HG02884 (cell line): ENCODE data around the gene ADARB2.
"Not testable (repeated sequence)": the region's sequence is repeated elsewhere in the genome, so short reads cannot be mapped to it uniquely, and the experiment has no call there.

Experiments
- ATAC-seq: cut with Tn5 transposase; IDR thresholded peaks from one replicate; pipeline ENCODE4 v1.9.1; 2021; ENCODE audit warnings: mild to moderate bottlenecking, moderate library complexity; ENCODE audit not compliant: unreplicated experiment

The ADARB2 gene

DNA sequence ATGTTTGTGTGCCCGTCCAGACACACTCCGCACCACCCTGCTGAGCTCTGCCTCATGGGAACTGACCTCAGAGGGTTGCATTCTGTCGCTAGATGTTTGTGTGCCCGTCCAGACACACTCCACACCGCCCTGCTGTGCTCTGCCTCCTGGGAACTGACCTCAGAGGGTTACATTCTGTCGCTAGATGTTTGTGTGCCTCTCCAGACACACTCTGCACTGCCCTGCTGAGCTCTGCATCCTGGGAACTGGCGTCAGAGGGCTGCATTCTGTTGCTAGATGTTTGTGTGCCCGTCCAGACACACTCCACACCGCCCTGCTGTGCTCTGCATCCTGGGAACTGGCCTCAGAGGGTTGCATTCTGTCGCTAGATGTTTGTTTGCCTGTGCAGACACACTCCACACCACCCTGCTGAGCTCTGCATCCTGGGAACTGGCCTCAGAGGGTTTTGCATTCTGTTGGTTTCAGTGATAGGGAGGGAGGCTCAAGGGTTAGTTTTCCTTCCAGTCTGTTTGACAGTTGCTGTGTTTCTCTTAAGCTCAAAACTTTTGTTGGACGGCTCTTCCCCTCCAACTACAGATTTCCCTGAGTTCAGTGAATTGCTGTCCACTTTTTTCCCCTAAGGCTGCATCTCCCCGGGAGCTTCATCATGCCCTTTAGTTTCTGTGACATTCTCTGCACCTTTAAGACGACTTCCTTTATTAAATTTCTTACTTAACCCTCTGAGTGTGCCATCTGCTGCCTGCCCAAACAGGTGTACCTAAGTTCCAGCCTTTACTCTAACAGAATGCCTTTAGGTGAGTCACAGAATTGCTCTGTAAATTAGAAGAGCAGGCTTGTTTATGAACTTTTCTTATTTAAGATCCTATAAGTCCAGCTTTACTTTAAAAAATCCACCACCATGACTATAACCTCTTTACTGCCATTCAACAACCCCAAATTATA, 119.7 kb downstream of the ADARB2 start:
- ATAC-seq: not testable (repeated sequence)

GRCh38 chr10:1616701-1617100, 120.6 kb downstream of the ADARB2 start:
- not testable (repeated sequence) for ATAC-seq

DNA sequence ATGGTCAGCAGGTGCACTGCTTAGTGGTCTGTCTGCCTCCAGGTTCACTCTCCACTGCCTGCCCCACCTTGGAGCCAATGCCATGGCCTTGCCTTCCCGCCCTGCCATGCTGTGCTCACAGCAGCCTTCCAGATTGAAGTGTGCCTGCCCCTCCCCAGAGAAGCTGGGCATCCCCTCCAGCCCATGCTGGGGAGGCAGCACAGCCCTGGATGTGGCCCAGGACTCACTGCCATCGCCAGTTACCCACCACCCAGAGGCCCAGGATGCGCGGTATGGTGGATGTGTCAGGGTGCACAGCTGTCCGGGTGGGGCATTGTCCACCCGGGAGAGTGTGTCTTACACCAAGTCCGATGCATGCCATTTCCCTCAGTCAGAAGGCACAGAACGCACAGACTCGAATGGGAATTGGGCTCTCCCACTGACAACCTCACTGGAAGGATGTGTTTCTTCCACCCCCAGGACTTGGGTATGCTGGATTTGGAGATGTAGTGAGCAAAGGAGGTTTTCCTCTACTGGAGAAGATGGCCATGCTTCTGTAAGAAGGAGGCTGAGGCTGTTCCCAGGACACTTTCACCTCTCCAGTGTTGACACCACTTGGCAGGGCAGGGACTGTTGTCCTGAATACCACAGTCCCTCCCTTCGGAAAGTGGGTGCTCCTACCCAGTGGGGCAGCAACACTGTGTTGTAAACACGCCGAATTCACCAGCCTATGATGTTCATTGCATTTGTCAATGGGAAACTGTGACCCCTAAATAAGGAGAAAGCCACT, 122.0 kb downstream of the ADARB2 start:
- ATAC-seq: no peak

DNA sequence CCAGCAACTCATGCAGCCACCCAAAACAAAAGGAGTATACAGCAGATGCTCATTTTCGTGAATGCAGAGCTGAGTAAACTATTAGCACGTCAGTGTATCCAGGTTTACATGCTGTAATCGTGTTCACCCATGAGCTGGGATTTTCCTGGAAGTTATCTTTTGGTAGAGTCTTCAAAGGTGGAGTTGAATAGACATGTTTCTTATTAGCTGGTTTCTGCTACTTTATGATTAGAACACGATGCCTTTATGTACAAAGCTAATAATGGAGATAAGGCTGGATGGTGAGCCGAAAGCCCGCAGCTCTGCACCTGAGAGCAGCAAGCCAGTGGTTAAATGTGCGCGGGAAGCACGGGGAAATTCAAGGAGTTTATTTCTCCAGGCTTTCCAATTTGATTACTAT, 123.8 kb downstream of the ADARB2 start:
- no peak for ATAC-seq

DNA sequence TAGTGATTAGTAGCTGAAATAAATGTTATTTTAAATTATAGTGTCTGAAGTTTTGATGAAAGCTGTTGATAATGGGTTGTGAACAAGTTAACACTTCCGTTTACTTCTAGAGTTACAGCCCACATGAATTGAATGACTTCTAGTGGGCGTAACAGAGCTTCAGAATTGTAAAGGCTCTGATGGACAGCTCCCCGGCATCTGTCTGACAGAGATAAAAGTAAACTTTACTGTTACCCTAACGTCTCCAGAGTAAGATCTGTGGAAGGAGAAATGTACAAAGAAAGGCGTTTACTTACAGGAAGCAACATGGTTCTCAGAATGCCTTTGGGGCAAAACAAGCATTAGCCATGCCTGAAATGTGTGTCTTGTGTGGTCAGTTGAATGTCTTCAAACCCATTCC, 124.4 kb downstream of the ADARB2 start:
- no peak for ATAC-seq

GRCh38 chr10:1611936-1612550, 125.3 kb downstream of the ADARB2 start:
- no peak for ATAC-seq

GRCh38 chr10:1610986-1611770, 126.1 kb downstream of the ADARB2 start:
- ATAC-seq: no peak

DNA sequence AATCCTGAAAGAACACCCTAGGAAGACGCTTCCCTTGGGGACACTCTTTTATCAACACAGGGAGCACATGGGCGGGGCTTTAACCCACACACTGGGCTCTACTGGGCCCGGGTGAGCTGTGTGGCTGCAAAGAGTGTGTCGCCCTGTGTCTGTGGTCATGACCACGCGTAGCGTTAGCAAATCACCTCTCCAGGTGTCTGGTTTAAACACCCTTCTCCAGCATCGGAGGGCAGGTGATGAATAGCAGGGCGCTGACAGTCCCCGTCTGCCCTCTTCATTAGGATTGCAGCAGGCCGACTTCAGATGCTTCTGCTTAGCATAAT, 127.7 kb downstream of the ADARB2 start:
- no peak for ATAC-seq

GRCh38 chr10:1608851-1609647, 128.3 kb downstream of the ADARB2 start:
- no peak for ATAC-seq

- no peak for ATAC-seq
Observed at GRCh38 chr10:1608408-1608807, 128.9 kb downstream of the ADARB2 start.

DNA sequence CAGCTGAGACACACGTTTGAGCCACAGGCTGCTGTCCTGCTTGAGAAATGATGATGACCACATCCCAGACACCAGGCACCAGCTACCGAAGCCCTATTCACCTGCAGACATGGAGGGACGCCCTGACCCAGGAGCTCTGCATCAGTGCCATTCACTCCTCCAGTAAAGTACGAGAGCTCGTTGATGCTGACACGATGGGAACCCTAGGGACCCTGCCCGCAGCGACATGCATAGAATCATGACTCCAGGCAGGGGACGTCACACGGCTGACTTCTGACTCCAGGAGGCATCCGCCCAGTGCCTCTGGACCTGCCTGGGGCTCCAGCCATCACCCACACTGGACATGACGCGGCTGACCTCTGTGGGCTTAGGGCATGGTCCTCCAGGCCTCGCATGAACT, 129.9 kb downstream of the ADARB2 start:
- ATAC-seq: no peak

DNA sequence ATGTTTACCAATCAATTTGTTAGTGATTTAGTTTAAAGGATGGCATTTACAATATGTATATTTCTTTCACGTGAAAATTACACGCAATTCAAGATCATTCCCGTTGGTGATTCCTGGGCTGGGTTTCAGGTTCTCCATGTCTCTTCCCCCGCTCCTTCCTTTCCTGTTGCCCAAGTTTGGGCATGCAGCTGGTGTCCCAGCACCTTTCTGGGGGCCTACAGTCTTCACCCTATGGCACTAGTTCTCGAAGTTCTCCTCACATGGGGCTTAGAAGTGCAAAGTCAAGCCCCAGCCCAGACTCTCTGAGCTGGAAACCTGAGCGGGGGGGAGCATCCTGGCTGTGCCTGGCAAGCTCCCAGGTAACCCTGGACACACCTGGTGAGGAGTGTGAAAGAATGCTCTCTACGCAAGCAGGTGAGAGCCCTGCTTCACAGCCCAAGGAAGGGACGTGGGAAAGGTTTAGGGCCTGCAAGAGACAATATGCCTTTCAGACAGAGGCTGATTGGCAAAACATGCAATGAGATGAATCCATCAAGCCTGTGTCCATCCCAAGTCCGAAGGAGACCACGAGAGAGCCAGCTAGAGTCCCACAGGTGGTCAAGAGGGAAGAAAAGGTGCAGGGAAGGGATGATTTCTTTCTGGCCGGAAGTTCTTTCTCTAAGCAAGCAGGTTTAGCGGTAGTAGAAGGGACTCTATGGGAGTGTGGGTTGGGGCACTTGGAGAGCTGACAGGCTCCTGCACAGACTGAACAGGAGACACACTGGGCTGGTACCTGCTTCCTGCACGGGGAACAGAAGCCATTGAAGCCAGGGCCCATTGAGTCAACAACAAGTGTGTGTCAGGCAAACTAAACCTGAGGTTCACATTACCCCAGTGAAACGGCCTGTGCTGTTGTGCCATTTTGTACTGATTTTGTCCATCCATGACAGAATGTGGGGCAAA, 131.1 kb downstream of the ADARB2 start:
- ATAC-seq: no peak

DNA sequence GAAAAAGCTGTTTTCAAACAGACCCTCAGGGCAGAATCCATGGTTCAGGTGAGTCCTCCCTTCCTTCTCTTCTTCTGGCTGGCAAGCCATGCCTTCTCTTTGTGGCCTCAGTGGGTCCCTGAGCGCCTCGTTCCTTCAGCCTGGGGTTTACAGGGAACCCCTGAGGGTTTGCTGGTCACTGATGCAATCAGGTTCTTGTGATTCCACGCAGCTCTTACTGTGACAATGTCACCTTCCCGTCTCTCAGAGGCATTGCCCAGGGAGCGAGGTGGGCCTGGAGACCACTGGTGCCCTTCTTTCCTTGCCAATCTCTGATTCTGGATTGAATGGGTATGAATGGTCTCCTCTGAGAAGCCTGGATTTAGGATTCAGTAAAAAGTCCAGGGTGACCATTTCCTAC, 132.2 kb downstream of the ADARB2 start:
- no peak for ATAC-seq

DNA sequence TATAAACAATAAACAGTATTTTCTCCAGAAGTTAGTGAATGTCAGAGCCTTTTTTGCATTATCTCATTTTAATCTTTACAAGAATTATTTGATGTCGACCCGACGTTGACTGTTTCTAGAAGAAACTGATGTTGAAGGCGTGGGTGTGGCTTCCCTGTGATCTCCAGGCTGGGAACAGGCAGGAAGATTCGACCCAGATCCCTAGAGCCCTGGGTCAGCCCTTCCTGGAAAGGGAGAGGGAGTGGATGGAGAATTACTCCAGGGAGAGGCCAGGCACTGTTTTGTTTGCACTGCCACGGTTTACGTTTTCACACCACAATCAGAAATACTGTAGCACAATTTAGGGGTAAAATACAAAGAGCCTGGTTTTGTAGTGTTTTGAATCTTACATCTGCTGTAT, 133.1 kb downstream of the ADARB2 start:
- no peak for ATAC-seq

DNA sequence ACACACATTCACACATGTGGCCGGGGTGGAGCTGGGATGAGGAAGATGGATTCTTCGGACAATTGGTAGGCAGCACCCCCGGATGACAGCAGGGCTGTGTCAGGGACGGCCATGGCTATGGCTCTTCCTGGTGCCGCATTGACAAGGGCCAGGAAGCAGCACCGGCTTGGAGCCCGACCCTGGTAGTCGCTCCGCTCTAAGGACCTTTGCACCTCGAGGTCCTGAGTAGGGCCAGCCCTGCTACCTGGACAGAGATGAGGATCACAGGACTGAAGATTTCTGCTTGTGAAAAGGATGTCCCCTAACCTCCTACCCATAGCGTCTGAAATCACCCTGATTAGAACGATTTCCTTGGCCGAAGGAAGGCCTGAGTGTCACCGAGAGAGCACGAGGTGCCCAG, 134.1 kb downstream of the ADARB2 start:
- no peak for ATAC-seq

- ATAC-seq: no peak
Observed at GRCh38 chr10:1602037-1602484, 135.3 kb downstream of the ADARB2 start.

GRCh38 chr10:1601406-1601805, 135.9 kb downstream of the ADARB2 start:
- ATAC-seq: no peak

DNA sequence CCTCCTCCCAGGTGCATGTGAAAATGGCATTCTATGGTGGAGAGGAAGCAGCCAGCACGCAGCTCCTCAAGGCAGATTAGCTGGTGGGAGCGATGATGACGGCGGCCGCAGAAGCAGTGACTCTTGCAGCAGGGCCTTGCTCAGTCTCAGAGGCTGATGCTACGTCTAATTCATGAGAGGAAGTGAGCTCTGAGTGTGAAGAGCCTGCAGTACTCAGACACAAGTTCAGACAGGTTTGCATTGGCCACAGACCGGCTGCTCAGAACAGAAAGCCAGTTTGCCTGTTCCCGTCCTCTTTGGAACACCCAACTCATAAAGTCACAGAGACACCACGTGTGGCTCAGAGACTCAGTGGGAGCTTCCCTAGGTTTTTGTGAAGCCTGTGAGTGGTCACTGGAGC, 136.5 kb downstream of the ADARB2 start:
- no peak for ATAC-seq
